Activated CD4-positive, alpha-beta memory T cell treated with anti-CD3 and anti-CD28 coated beads for 36 hours (primary cell): ENCODE data around the gene TP73. TPM values are rescaled to one million over a fixed set of nuclear protein-coding genes. Genes with fewer than 3 reads are reported as not detected.

Source experiments
- CTCF ChIA-PET: fragments of 350-600 bp; sonication (Branson Sonifier 250); formaldehyde crosslinking; loops from one replicate; lab custom pipeline; 2021; ENCODE audit warnings: antibody characterized with exemption, inconsistent platforms; lab: Charles Lee
- POLR2A ChIA-PET: fragments of 350-600 bp; sonication (Branson Sonifier 250); formaldehyde crosslinking; loops from one replicate; lab custom pipeline; 2021; ENCODE audit warnings: antibody characterized with exemption; lab: Charles Lee
- DNase-seq: peaks from one replicate; pipeline ENCODE4 v3.0.0-alpha.2; 2020
- H3K27ac Mint-ChIP-seq: one replicate; pipeline ENCODE4 v1.8.0; 2021; ENCODE audit warnings: mixed read lengths
- H3K27me3 Mint-ChIP-seq: one replicate; pipeline ENCODE4 v1.8.0; 2021; ENCODE audit warnings: mixed read lengths
- H3K36me3 Mint-ChIP-seq: one replicate; pipeline ENCODE4 v1.8.0; 2021; ENCODE audit warnings: mixed read lengths
- H3K4me1 Mint-ChIP-seq: one replicate; pipeline ENCODE4 v1.8.0; 2021; ENCODE audit warnings: low read depth, mixed read lengths
- H3K4me3 Mint-ChIP-seq: one replicate; pipeline ENCODE4 v1.8.0; 2021; ENCODE audit warnings: mild to moderate bottlenecking, mixed read lengths
- H3K9me3 Mint-ChIP-seq: one replicate; pipeline ENCODE4 v1.8.0; 2021; ENCODE audit warnings: mixed read lengths
- intact Hi-C: fragments of 100-400 bp; cut with micrococcal nuclease; formaldehyde crosslinking; loops from one replicate; pipeline ENCODE4 v1.15.1; 2023
- total RNA-seq, 2 experiments: library from RNA; stranded (reverse); gene quantifications; one replicate each; pipeline ENCODE4 v1.2.3, GENCODE V29; 2021

The TP73 gene
- total RNA-seq, 2 experiments from 2014 or later: 0.62 to 0.65 TPM

- H3K4me1 Mint-ChIP-seq: no peaks in the 10 kb centered on the region
- intact Hi-C loops: no loop called here
- POLR2A ChIA-PET: no interaction called here
- H3K36me3 Mint-ChIP-seq: peaks cover 6% of the 10 kb centered on the region
- no peak for DNase-seq
- H3K4me3 Mint-ChIP-seq: no peak overlapping the region
- CTCF ChIA-PET: interaction anchor here (2.4 kb wide), 1 partner anchor 11 kb away, joined by 14 read pairs; no protein-coding TSS in a partner anchor
- H3K27ac Mint-ChIP-seq: no peak overlapping the region
- peaks cover 3% of the 10 kb centered on the region for H3K27me3 Mint-ChIP-seq
- H3K9me3 Mint-ChIP-seq: no peaks in the 10 kb centered on the region
Observed at GRCh38 chr1:3735688-3736087, 83.4 kb downstream of the TP73 start.

DNA sequence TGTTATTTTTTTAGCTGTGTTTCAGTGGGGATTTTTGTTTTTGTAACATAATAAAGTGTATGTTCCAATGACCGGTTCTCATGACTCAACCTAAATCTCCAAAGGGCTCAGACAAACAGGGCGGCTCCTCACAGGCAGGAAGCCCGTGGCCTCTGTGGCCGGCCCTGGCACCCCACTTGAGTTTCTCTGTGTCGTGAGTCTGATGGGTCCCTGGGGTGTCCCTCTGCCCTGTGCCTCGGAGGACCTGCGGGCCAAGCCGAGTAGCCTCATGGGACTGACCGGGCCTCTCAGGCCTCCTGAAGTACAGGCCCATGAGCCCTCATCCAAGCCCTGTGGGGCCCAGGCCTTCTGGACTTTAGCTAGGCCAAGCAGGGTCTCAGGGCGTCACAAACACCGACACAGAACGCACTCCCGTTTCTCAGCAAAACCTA is 83.8 kb downstream of the TP73 start:
- intact Hi-C loops: no loop called here
- Mint-ChIP-seq H3K27ac (no peak overlapping the region), H3K36me3 (peaks cover 6% of the 10 kb centered on the region), H3K4me3 (no peak overlapping the region), H3K4me1 (no peaks in the 10 kb centered on the region), H3K27me3 (no peaks in the 10 kb centered on the region), H3K9me3 (no peaks in the 10 kb centered on the region)
- POLR2A ChIA-PET: no interaction called here
- DNase-seq: no peak
- CTCF ChIA-PET: interaction anchor here (2.4 kb wide), 1 partner anchor 12 kb away, joined by 14 read pairs; no protein-coding TSS in a partner anchor

- no peaks in the 10 kb centered on the region for H3K9me3 Mint-ChIP-seq
- no peak overlapping the region for H3K27ac Mint-ChIP-seq
- intact Hi-C loops: no loop called here
- CTCF ChIA-PET: no interaction called here
- H3K27me3 Mint-ChIP-seq: no peaks in the 10 kb centered on the region
- H3K36me3 Mint-ChIP-seq: peaks cover 9% of the 10 kb centered on the region
- POLR2A ChIA-PET: no interaction called here
- no peak overlapping the region for H3K4me3 Mint-ChIP-seq
- DNase-seq: no peak
- H3K4me1 Mint-ChIP-seq: no peaks in the 10 kb centered on the region
Observed at GRCh38 chr1:3736708-3737107, 84.4 kb downstream of the TP73 start.

DNA sequence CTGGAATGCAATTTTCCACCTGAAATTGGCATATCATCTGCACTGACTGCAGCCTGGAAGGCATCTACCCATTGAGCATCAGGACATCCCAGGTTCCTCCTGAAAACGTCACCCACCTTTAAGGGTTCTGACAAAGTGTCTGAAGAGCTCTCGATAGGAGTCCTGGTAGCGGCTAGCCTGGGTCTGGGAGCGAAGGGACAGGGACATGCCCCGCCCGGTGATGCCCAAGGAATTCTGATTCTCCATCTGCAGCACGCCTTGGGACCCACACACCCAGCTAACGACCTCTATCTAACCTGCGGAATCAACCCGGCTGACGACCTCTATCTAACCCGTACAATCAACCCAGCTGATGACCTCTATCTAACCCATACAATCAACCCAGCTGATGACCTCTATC is 86.6 kb downstream of the TP73 start:
- DNase-seq: no peak
- H3K4me1 Mint-ChIP-seq: no peaks in the 10 kb centered on the region
- no peak overlapping the region for H3K4me3 Mint-ChIP-seq
- POLR2A ChIA-PET: no interaction called here
- intact Hi-C loops: no loop called here
- peaks cover 10% of the 10 kb centered on the region for H3K36me3 Mint-ChIP-seq
- CTCF ChIA-PET: interaction anchor here (0.5 to 2.2 kb wide), 2 partner anchors 14 to 16 kb away, joined by 3 to 9 read pairs; no protein-coding TSS in a partner anchor
- no peaks in the 10 kb centered on the region for H3K9me3 Mint-ChIP-seq
- H3K27me3 Mint-ChIP-seq: no peaks in the 10 kb centered on the region
- no peak overlapping the region for H3K27ac Mint-ChIP-seq

GRCh38 chr1:3740042-3740441 is 87.7 kb downstream of the TP73 start:
- no peak for DNase-seq
- Mint-ChIP-seq H3K27me3 (no peaks in the 10 kb centered on the region), H3K4me3 (no peak overlapping the region), H3K9me3 (no peaks in the 10 kb centered on the region), H3K27ac (no peak overlapping the region), H3K36me3 (peaks cover 10% of the 10 kb centered on the region), H3K4me1 (peaks cover 2% of the 10 kb centered on the region)
- CTCF ChIA-PET: interaction anchor here (2.2 kb wide), 1 partner anchor 15 kb away, joined by 9 read pairs; no protein-coding TSS in a partner anchor
- intact Hi-C loops: no loop called here
- POLR2A ChIA-PET: no interaction called here

GRCh38 chr1:3740752-3741151 is 88.4 kb downstream of the TP73 start:
- ChIA-PET POLR2A (no interaction called here), CTCF (no interaction called here)
- peaks cover 9% of the 10 kb centered on the region for H3K36me3 Mint-ChIP-seq
- no peak overlapping the region for H3K4me3 Mint-ChIP-seq
- DNase-seq: no peak
- no peak overlapping the region for H3K27ac Mint-ChIP-seq
- no peaks in the 10 kb centered on the region for H3K27me3 Mint-ChIP-seq
- intact Hi-C loops: no loop called here
- peaks cover 9% of the 10 kb centered on the region for H3K4me1 Mint-ChIP-seq
- H3K9me3 Mint-ChIP-seq: no peaks in the 10 kb centered on the region

- H3K27me3 Mint-ChIP-seq: no peaks in the 10 kb centered on the region
- peaks cover 6% of the 10 kb centered on the region for H3K36me3 Mint-ChIP-seq
- H3K4me3 Mint-ChIP-seq: no peak overlapping the region
- ChIA-PET CTCF (no interaction called here), POLR2A (no interaction called here)
- DNase-seq: no peak
- peaks cover 18% of the 10 kb centered on the region for H3K4me1 Mint-ChIP-seq
- H3K9me3 Mint-ChIP-seq: no peaks in the 10 kb centered on the region
- no peak overlapping the region for H3K27ac Mint-ChIP-seq
- intact Hi-C loops: no loop called here
Observed at GRCh38 chr1:3741566-3742438, 89.5 kb downstream of the TP73 start.

- no peaks in the 10 kb centered on the region for H3K27me3 Mint-ChIP-seq
- peaks cover 18% of the 10 kb centered on the region for H3K4me1 Mint-ChIP-seq
- DNase-seq: no peak
- H3K27ac Mint-ChIP-seq: no peak overlapping the region
- H3K4me3 Mint-ChIP-seq: no peak overlapping the region
- POLR2A ChIA-PET: no interaction called here
- CTCF ChIA-PET: interaction anchor here (1.1 kb wide), 1 partner anchor 18 kb away, joined by 3 read pairs; no protein-coding TSS in a partner anchor
- intact Hi-C loops: no loop called here
- H3K36me3 Mint-ChIP-seq: peaks cover 5% of the 10 kb centered on the region
- no peaks in the 10 kb centered on the region for H3K9me3 Mint-ChIP-seq
Observed at GRCh38 chr1:3742439-3743298, 90.4 kb downstream of the TP73 start.

DNA sequence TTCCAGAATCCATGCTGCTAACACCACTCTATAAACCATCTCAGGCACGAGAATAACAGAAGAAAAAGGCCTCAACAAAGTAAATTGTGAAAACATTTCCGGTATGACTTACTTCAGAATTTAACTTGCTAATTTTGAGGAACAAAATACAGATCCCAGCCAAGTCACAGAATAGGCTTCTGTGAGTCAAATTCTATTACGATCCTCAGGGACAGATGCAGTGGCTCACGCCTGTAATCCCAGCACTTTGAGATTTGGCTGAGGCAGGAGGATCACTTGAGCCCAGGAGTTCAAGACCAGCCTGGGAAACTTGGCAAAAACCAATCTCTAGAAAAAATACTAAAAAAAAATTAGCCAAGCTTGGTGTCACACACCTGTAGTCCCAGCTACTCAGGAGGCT is 91.1 kb downstream of the TP73 start:
- no peaks in the 10 kb centered on the region for H3K27me3 Mint-ChIP-seq
- DNase-seq: no peak
- CTCF ChIA-PET: interaction anchor here (1.1 kb wide), 1 partner anchor 19 kb away, joined by 3 read pairs; no protein-coding TSS in a partner anchor
- POLR2A ChIA-PET: no interaction called here
- peaks cover 24% of the 10 kb centered on the region for H3K4me1 Mint-ChIP-seq
- intact Hi-C loops: no loop called here
- no peak overlapping the region for H3K27ac Mint-ChIP-seq
- H3K36me3 Mint-ChIP-seq: peaks cover 5% of the 10 kb centered on the region
- H3K9me3 Mint-ChIP-seq: no peaks in the 10 kb centered on the region
- no peak overlapping the region for H3K4me3 Mint-ChIP-seq

GRCh38 chr1:3743826-3744225 is 91.5 kb downstream of the TP73 start:
- peaks cover 5% of the 10 kb centered on the region for H3K36me3 Mint-ChIP-seq
- POLR2A ChIA-PET: no interaction called here
- intact Hi-C loops: no loop called here
- H3K4me1 Mint-ChIP-seq: peaks cover 25% of the 10 kb centered on the region
- H3K27ac Mint-ChIP-seq: no peak overlapping the region
- no peaks in the 10 kb centered on the region for H3K27me3 Mint-ChIP-seq
- H3K4me3 Mint-ChIP-seq: no peak overlapping the region
- no peaks in the 10 kb centered on the region for H3K9me3 Mint-ChIP-seq
- CTCF ChIA-PET: interaction anchor here (1.1 kb wide), 1 partner anchor 19 kb away, joined by 3 read pairs; no protein-coding TSS in a partner anchor
- no peak for DNase-seq

GRCh38 chr1:3744646-3745045 is 92.3 kb downstream of the TP73 start:
- no peak overlapping the region for H3K27ac Mint-ChIP-seq
- CTCF ChIA-PET: no interaction called here
- POLR2A ChIA-PET: no interaction called here
- intact Hi-C loops: no loop called here
- no peaks in the 10 kb centered on the region for H3K27me3 Mint-ChIP-seq
- no peaks in the 10 kb centered on the region for H3K9me3 Mint-ChIP-seq
- H3K36me3 Mint-ChIP-seq: peaks cover 5% of the 10 kb centered on the region
- H3K4me3 Mint-ChIP-seq: no peak overlapping the region
- peaks cover 25% of the 10 kb centered on the region for H3K4me1 Mint-ChIP-seq
- no peak for DNase-seq

- H3K27ac Mint-ChIP-seq: no peak overlapping the region
- DNase-seq: no peak
- peaks cover 25% of the 10 kb centered on the region for H3K4me1 Mint-ChIP-seq
- ChIA-PET CTCF (interaction anchor here (1.0 kb wide), 1 partner anchor 17 kb away, joined by 3 read pairs; no protein-coding TSS in a partner anchor), POLR2A (no interaction called here)
- no peak overlapping the region for H3K4me3 Mint-ChIP-seq
- intact Hi-C loops: no loop called here
- no peaks in the 10 kb centered on the region for H3K9me3 Mint-ChIP-seq
- no peaks in the 10 kb centered on the region for H3K27me3 Mint-ChIP-seq
- H3K36me3 Mint-ChIP-seq: peaks cover 5% of the 10 kb centered on the region
Observed at GRCh38 chr1:3745071-3745470, 92.8 kb downstream of the TP73 start.
